Neural cell (in vitro differentiated cells): ENCODE data around the gene RBM46.

ENCODE experiments used
- CTCF ChIP-seq: fragments of 450-650 bp; IDR thresholded peaks from 2 replicates; pipeline ENCODE4 v1.5.1; 2014; ENCODE audit warnings: antibody characterized with exemption, mild to moderate bottlenecking, moderate library complexity; ENCODE audit not compliant: poor library complexity, severe bottlenecking
- EP300 ChIP-seq: fragments of 450-650 bp; conservative IDR thresholded peaks from 2 replicates; pipeline ENCODE4 v1.6.1; 2014; ENCODE audit warnings: antibody characterized with exemption, mild to moderate bottlenecking, moderate library complexity; ENCODE audit not compliant: poor library complexity, severe bottlenecking
- EZH2 ChIP-seq: fragments of 200-600, 300-800 bp; shearing (Covaris generic), sonication (generic); IDR thresholded peaks from 2 replicates; pipeline ENCODE4 v1.6.1; 2014; ENCODE audit warnings: antibody characterized with exemption, low read length, borderline replicate concordance, mild to moderate bottlenecking; ENCODE audit not compliant: insufficient read depth, poor library complexity, severe bottlenecking
- MXI1 ChIP-seq: fragments of 450-650 bp; conservative IDR thresholded peaks from 2 replicates; pipeline ENCODE4 v1.6.1; 2014; ENCODE audit warnings: antibody characterized with exemption, mild to moderate bottlenecking; ENCODE audit not compliant: poor library complexity, severe bottlenecking
- POLR2AphosphoS5 ChIP-seq: IDR thresholded peaks from 2 replicates; pipeline ENCODE4 v1.6.1; 2012
- REST ChIP-seq: IDR thresholded peaks from 2 replicates; pipeline ENCODE4 v1.6.1; 2012; ENCODE audit warnings: borderline replicate concordance
- SMC3 ChIP-seq: fragments of 450-650 bp; conservative IDR thresholded peaks from 2 replicates; pipeline ENCODE4 v1.6.1; 2014; ENCODE audit warnings: antibody characterized with exemption, mild to moderate bottlenecking, moderate library complexity; ENCODE audit not compliant: poor library complexity
- TAF1 ChIP-seq: IDR thresholded peaks from 2 replicates; pipeline ENCODE4 v1.6.1; 2012; ENCODE audit warnings: low read depth

- TF ChIP-seq POLR2AphosphoS5 (no peak), CTCF (no peak), REST (no peak), SMC3 (no peak), MXI1 (no peak), TAF1 (no peak), EP300 (no peak), EZH2 (no peak)
Observed at GRCh38 chr4:154731756-154732155, 49.3 kb upstream of the RBM46 start.
